ENCODE data around the gene MIOS.

DNA sequence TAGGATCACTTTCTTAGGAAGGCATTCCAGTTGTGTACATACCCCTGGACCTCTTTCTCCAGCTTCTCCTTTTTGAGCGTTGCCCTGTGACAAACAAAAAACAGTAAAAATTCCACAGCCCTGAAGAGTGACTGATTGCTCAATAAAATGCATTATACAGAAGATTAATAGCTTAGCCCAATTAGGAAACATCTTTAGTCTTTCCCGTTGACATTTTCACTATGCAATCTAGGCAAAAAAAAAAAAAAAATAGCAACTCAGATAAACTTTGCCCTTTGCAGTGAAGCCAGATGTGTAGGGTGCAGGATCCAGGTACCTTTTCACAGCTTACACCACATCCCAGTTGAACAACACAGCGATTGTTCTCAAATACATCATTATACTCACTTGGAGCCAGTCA is 48.9 kb upstream of the MIOS start:
- no peak for TF ChIP-seq POLR2A (IDR thresholded peaks at IDR 0.05)
- no peak for TF ChIP-seq CTCF (IDR thresholded peaks at IDR 0.05 in 8 of 11, conservative IDR thresholded peaks at IDR 0.05 in 3 of 11)
